C4-2B (cell line): ENCODE results near the gene KCNT2.

ENCODE experiments used
- ZFX ChIP-seq: fragments of 450-650 bp; IDR thresholded peaks from 2 replicates; pipeline ENCODE4 v1.6.1; 2017
- TF ChIP-seq, protein P1 (sequence below): fragments of 450-650 bp; conservative IDR thresholded peaks from 2 replicates; pipeline ENCODE4 v1.5.1; 2017; ENCODE audit warnings: mild to moderate bottlenecking

DNA sequence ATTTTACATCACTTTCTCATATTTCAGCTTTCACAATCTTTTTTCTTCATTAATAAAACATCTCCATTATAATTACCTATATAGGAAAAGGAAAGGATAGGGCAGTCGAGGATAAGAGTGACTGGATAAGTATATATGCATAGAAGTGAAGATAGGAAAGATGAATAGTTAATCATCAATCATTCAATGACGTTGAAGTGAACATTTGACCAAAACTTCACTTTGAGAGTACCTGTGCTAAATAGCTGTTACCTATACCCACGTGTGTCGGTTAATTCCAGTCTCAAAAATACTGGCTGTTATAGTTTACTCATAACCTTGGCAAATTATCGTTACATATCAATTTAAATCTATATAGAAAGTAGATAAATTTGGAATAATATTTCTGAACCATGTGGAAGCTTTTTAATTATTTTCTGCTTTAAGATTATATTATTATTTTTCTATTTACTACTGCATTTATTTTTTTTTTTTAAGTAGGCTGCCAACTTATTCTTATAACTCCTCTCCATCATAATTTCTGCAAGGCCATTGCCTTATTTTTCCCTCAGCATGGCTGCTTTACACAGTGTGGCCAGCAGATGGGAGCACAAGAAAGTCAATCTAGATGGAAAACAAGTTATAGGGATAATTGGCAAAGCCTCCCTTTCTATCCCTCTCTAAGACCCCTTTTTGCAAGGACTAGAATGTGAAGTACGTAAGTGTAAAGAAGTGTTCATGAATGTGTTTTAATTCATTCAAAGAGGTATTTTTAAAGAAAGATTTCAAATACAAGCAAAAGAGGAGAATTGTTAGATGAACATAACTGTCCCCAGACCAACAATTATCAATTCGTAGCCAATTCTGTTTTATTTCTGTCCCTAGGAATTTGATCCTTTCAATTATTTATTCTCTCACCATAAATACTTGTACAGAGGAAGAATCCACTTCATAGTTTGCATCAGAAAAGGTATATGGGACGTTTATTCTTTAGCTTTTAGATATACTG is 290.4 kb downstream of the KCNT2 start:
- TF ChIP-seq, protein P1, sequence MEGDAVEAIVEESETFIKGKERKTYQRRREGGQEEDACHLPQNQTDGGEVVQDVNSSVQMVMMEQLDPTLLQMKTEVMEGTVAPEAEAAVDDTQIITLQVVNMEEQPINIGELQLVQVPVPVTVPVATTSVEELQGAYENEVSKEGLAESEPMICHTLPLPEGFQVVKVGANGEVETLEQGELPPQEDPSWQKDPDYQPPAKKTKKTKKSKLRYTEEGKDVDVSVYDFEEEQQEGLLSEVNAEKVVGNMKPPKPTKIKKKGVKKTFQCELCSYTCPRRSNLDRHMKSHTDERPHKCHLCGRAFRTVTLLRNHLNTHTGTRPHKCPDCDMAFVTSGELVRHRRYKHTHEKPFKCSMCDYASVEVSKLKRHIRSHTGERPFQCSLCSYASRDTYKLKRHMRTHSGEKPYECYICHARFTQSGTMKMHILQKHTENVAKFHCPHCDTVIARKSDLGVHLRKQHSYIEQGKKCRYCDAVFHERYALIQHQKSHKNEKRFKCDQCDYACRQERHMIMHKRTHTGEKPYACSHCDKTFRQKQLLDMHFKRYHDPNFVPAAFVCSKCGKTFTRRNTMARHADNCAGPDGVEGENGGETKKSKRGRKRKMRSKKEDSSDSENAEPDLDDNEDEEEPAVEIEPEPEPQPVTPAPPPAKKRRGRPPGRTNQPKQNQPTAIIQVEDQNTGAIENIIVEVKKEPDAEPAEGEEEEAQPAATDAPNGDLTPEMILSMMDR = peak; percentile 70
- no peak for TF ChIP-seq ZFX
